ENCODE measurements around the gene ABR. TPM values are rescaled to one million over a fixed set of nuclear protein-coding genes. Genes with fewer than 3 reads are reported as not detected.
"Not testable (repeated sequence)": the region's sequence is repeated elsewhere in the genome, so short reads cannot be mapped to it uniquely, and the experiment has no call there.

The ABR gene
- total RNA-seq, 1 experiment from 2014 or later, result 85.2 TPM

DNA sequence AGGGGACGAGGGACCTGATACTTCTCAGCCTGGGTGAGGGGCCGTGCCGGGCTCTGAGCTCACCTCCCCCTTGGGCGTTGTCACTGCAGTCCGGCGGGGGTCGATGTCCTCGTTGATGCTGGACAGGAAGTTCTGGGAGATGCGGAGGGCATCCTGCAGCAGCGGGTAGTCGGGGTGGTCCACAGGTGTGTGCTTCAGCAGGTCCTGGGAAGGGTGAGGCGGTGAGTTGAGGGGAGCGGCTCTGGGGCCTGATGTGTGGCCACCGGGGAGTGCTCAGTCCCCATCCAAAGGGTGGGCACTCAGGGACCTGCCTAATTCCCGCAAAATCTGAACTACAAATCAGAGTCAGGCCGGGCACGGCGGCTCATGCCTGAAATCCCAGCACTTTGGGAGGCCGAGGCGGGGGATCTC, 107.2 kb downstream of the ABR start:
- no peak for DNase-seq (ENCODE audit: low spot score)

GRCh38 chr17:1071103-1071825, 108.5 kb downstream of the ABR start:
- DNase-seq (ENCODE audit: low spot score), result no peak

GRCh38 chr17:1070411-1070810, 109.4 kb downstream of the ABR start:
- no peak for DNase-seq (ENCODE audit: low spot score)

GRCh38 chr17:1069847-1070246, 109.9 kb downstream of the ABR start:
- no peak for DNase-seq (ENCODE audit: low spot score)

DNA sequence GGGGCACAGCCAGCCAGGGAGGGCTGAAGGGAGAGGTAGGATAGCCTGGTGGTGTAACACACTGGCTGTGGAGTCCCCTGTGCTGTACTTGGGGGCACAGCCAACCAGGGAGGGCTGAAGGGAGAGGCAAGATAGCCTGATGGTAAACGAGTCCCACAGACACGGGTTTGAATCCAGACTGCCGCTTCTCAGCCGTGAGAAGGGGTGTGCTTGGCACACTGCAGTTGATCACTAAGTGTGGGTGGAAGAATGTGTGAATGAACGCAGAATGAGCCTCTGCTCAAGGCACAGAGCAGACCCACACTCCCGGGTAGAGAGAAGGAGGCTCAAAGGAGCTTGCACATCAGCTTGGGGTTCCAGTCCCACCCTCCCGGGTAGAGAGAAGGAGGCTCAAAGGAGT, 111.4 kb downstream of the ABR start:
- no peak for DNase-seq (ENCODE audit: low spot score)

GRCh38 chr17:1067282-1067956, 112.4 kb downstream of the ABR start:
- peak; percentile 77 for DNase-seq (ENCODE audit: low spot score)

GRCh38 chr17:1065416-1065815, 114.4 kb downstream of the ABR start:
- not testable (repeated sequence) for DNase-seq (ENCODE audit: low spot score)

GRCh38 chr17:1060991-1061390, 118.8 kb downstream of the ABR start:
- peak; percentile 65 for DNase-seq (ENCODE audit: low spot score)

DNA sequence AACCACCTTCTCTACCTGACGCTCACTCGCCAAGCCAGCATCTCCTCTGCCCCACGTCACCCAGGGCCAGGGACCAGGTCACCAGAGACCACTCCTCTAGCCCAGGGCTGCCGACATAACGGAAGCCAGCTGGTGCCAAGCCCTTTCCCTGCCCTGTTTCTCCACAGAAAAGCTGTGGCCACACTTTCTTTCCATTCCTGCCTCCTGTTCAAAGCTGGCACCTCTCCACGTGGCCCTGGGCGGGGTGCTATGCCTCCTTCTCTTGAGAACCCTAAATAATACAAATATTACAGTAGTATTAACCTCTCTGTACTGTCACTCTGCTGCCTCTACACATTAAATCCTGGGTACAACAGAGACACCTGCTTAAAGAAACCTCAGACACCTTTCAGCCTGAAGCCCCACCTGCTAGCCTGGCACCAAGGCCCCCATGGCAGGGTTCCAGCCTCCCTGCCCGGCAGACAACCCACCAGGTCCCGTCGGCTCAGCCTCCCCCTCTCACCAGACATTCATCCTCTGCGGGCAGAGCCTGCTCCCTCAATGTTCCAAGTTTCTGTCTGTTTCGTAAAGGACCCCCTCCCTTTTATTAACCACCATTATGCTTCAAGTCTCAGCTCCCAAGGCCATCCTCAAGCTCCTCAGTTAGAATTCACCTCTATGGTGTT, 120.5 kb downstream of the ABR start:
- DNase-seq (ENCODE audit: low spot score), result no peak

DNA sequence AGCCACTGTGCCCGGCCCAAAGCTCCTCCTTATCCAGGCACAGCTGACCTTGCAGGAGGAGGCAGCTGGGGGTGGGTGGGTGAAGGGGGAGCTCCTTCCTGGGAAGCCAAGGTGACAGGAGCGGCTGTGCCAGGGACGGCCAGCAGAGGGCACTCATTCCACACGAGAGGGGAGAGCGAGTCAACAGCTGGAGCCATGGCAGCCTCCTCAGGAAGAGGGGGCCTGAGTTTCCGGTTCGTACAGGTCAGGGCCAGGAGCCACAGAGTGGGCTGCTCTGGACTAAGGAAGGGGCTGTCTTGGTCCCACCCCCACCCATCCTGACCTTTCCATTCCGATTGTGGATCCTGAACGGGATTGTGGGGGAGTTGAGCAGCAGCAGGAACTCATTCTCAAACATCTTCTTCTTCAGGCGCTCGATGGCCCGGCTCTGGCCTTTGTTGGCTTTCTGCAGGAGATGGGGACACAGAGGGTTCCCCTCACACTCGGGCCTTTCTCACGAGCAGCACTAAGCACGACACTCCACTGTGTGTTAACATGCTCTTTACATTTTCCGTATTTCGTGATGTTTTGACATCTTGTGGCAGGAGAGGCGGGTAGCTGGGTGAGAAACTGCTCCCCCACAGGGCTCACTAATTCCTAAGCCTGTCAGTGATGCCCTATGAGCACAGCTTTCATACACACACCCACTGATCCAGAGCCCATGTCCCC, 121.2 kb downstream of the ABR start:
- peak; percentile 77 for DNase-seq (ENCODE audit: low spot score)

DNA sequence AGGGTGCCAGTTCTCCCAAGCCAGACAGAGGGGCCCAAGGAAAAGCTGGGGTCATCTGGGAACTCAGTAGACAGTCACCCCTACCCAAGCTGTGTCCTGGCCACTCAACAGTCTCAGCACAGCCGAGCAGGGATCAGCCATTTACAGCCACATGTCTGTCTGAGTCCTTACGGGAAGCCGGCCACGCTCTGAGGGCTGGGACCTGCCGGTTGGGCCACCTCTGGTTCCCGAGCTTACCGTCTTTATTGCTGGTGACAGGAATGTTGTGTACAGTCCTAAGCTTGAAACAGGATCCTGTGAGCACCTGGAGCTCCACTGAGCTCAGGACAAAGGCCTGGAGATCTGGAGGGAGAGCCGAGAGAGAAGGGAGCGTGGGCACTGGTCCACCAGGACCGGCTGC, 123.0 kb downstream of the ABR start:
- no peak for DNase-seq (ENCODE audit: low spot score)

DNA sequence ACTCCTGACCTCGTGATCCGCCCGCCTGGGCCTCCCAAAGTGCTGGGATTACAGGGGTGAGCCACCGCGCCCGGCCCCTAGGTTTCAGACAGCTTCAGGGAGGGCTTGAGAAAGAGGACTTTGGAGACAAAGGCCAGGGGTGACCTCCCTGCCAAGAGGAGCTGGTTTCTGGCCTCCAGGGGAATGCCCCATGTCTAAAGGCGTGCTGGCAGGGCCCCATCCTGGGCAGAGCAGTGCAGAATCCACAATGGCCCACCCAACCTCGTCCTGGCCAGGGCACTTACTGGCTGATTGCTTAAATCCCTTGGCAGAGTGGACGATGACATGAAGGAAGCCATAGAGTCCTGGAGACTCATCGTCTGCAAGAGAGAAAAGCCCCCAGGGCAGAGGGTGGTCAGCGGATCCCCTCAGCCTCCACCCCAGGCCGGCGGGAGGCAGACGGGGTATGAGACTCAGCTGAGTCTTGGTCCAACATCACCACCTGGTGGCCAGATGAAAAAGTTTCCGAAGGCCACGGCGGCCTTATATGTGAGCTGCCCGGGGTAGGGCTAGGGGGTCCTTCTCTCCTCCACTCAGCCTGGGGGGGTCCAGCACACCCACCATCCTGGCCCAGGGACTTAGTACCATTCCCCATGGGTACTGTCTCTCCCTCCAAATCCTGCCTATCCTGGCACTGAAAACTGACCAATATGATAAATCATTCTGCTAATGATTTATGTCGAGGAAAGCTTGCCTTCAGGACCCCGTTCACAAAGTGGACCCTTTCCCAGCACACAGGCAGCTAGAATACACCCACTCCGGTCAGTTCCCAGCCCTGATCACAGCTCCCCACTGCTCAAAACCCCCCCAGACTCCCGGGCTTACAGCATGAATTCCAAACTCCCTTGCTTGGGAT, 123.8 kb downstream of the ABR start:
- peak; percentile 25 for DNase-seq (ENCODE audit: low spot score)

- DNase-seq (ENCODE audit: low spot score), result no peak
Observed at GRCh38 chr17:1055231-1055630, 124.5 kb downstream of the ABR start.

DNA sequence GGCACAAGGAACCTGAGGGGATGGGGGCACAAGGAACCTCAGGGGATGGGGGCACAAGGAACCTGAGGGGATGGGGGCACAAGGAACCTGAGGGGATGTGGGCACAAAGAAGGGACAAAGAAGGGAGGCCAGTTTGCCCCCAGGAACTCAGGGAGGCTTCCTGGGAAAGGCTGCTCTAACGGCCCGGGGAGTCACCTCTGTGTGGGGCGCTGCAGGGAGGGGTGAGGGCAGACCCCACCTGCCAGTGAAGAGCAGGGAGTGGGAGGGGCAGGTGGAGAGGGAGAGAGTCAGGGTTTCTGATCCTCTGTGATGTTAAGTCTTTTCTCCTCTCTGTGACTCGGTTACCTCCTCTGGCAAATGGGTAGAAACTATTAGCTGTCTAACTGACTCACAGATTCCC, 125.1 kb downstream of the ABR start:
- DNase-seq (ENCODE audit: low spot score), result no peak

DNA sequence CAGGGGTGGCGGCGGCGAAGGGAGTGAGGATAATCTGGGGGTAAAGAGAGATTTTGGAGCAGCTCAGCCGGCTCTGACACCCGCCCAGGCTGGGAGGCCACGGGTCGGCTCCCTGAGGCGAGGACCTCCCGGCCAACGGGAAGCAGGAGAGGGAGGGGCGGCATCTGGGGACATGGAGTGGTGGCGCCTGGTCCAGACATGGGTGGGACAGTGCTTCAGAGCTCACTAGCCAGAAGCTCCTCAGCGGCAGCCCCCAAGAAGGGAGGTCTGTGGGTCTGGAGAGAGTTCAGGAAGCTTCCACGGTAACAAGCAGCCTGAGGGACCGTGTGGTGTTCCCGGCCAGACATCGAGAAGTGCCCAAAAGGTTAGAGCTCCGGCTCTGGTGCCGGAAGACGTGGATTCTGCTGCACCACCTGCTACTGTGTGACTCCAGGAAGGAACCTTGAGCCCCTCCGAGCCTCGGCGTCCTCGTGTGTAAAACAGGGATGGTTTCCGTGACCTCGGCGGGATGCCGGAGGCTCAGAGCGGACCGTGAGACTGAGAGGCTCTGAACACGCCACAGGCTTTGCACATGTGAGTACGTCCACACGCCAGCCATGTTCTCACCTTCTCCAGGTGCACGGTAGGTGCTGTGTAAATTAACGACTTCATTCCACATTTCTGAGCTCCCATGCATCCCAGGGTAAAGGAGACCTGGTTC, 126.0 kb downstream of the ABR start:
- no peak for DNase-seq (ENCODE audit: low spot score)

DNA sequence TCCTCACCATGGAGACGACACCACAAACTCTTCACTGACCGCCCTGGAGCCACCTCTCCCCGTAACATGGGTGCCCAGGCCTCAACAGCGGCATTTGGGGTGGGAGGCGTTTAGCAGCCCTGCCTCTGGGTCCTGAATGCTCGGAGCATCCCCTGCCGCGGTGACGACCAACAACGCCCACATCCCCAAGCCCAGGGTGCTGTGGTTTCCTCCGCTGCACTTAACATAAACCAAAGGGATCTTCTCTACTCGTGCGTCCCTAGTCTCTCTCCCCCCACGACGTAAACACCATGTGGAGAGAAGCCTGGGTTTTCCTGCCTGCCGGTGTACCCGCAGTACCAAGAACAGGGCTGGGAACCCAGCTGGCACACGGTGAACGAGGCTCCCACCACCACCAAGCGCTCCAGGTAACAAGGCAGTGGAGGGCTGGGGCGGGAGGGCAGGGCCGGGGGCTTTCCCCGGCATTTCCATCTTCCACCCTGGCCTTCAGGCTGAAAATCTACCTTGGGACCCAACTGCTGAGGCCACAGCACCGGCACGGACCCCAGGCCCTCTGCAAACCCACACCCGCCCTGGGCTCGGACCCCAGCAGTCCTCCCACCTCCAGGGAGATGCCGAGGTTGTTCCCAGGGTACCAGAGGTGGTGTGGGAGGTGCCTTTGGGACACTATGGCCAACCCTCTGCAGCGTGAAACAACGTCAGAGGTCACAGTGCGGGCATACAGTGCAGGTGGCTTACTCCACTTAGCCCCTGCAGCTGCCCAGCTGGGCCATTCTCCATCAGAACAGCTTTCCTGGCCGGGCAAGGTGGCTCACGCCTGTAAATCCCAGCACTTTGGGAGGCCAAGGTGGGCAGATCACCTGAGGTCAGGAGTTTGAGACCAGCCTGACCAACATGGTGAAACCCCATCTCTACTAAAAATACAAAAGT, 128.5 kb downstream of the ABR start:
- no peak for DNase-seq (ENCODE audit: low spot score)

DNA sequence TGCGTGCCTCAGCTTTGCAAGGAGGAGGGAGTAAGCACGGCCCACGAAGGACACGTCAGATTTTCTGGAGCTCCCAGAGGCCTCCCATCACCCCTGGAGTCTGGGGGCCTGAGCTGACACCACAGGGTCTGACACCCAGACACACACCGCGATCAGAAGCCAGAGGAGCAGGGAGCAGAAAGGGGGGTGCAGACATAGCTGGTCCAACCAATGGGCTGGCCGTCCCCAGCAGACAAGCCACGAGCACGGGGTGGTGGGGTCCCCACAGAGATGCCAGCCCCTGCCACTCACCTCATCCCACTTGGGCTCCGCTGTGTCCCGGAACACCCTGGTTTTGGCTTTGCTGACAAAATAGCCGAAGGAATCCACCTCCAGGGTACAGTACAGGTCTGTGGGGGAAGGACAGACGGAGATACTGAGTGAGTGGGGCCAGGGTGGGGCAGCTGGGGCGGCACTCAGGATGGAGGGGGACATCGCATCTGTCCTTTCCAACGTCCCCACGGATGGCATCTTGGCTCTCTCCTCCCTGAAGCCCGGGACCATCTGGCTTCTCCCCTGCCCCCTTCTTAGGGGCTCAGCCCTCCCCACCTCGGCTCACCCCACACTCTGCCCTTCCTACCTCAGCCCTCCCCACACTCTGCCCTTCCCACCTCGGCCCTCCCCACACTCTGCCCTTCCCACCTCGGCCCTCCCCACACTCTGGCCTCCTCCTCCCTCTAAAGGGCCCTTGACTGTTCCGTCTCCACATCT, 129.4 kb downstream of the ABR start:
- DNase-seq (ENCODE audit: low spot score), result no peak

DNA sequence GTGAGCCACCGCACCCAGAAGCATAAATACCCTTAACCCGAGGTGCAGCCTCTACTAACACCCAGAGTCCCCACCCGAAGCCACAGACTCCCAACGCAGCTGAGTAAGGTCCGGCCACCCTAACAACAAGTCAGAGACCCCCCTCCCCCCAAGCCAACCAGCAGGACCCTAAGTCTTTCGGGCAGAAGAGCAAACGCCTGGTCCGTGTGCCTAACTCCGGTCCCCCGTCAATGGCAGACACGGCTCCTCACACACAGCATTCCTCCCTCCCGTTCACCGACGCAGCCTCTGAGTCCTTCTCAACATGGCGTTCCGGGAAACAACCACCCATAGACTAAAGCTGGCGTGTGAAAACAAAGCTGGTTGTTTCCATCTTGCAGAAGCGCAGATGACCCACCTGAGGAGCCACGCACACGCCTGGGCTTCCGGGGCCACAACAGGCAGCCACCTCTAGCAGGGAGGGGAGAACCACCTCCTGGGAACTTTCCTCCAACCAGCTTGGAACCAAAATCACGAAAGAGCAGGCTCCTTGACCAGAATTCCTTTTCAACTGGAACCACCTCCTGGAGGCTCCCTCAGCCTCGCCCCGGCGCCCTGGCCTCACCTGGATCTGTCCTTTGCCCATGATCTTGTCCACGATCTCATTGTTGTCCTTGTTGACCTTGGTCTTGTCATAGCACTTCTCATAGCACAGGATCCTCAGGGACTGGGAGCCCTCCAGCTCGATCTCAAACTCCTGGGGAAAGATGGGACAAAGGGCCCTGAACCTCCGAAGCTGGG, 130.1 kb downstream of the ABR start:
- DNase-seq (ENCODE audit: low spot score), result no peak
